ENCODE data around the gene FAM193B. TPM values are rescaled to one million over a fixed set of nuclear protein-coding genes. Genes with fewer than 3 reads are reported as not detected.

Gene FAM193B
- total and polyA plus RNA-seq, 10 donors, result 86.9 to 364 (median 134) TPM

DNA sequence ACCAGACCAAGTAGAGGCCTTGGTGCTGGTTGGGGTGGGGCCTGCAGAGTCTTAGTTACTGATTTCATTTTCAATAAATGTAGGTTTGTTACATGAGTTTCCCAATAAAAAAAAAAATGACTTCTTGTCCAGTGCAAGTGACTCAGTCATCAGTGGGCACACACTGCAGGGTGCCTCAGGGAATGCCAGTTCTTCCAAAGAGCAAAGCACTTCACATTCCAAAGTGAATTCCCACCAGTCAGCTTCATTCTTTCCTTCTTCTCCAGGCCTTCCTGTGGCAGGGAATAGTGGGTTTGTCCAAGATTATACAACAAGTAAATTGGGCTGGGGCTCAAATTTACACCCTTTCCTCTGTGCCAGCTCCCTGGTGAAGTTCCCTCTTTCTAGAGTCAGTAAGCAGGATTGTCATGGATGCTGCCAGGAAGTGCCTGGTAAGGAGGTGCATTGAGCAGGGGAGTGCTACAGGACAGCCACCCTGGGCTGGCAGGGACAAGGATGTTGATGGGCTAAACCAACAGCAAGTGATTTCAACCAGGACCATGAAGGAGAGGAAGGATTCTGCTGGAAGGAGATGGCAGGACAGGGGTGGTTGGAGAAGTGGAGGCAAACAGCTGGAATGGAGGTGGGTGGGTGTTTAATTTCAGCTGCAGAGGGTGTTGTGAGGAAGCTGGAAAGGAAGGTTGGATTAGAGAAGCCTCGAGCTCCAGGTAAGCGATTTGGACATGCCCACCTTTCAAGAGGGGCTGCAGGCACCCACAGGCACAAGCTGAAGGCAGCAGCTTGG, 41.8 kb upstream of the FAM193B start:
- DNase-seq, result no peak
- Histone ChIP-seq H3K4me1 (peaks cover 5 to 73% (median 47%) of the 10 kb centered on the region in 6 donors), H3K4me3 (no peak overlapping the region), H3K36me3 (peaks cover 0 to 41% (median 36%) of the 10 kb centered on the region in 6 donors), H3K27me3 (replicated peaks in 1 of 7) (no peaks in the 10 kb centered on the region), H3K27ac (no peak overlapping the region), H3K9me3 (no peaks in the 10 kb centered on the region)
- WGBS, 5 donors, result 96 to 100% (median 97%) methylated on average over 2 of the region's 2 CpGs
- intact Hi-C loops (cut with DNase I; ENCODE audit: low total_unique reads), result no loop called here
- TF ChIP-seq CTCF (IDR thresholded peaks at IDR 0.05 in 8 of 11, conservative IDR thresholded peaks at IDR 0.05 in 3 of 11), result no peak
- TF ChIP-seq POLR2A (IDR thresholded peaks at IDR 0.05), result no peak
- no peak for TF ChIP-seq POLR2AphosphoS5 (IDR thresholded peaks at IDR 0.05)

DNA sequence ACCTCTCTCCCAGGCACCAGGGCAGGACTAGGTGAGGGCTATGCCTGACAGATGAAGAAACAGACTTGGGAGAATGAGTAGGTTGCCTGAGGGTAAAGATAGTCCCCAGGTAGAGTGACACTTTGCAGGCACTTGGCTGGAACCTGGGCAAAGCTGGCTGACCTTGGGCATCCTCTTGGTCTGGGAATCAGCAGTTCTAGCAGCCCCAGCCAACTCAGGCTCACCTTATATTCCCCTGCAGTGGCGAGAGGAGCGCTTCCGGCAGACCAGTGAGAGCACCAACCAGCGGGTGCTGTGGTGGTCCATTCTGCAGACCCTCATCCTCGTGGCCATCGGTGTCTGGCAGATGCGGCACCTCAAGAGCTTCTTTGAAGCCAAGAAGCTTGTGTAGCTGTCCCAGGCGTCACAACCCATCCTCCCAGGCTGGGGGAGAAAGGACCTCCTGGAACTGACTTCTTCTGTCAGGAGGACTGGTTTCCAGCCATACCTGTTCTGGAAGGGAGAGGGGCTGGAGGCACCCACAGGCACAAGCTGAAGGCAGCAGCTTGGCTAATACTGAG, 40.7 kb upstream of the FAM193B start:
- intact Hi-C loops (cut with DNase I; ENCODE audit: low total_unique reads), result no loop called here
- TF ChIP-seq CTCF (IDR thresholded peaks at IDR 0.05 in 8 of 11, conservative IDR thresholded peaks at IDR 0.05 in 3 of 11) (no peak), POLR2AphosphoS5 (IDR thresholded peaks at IDR 0.05) (no peak), POLR2A (IDR thresholded peaks at IDR 0.05) (no peak)
- Histone ChIP-seq H3K4me1 (peaks cover 5 to 64% (median 38%) of the 10 kb centered on the region in 6 donors), H3K9me3 (no peaks in the 10 kb centered on the region), H3K36me3 (peaks cover 0 to 41% (median 36%) of the 10 kb centered on the region in 6 donors), H3K27ac (no peak overlapping the region), H3K27me3 (replicated peaks in 1 of 7) (peaks cover 0 to 7% (median 0%) of the 10 kb centered on the region in 7 donors), H3K4me3 (no peak overlapping the region)
- peak; percentile 42 for DNase-seq
- WGBS, 5 donors, result 90 to 100% (median 97%) methylated on average over 4 to 8 of the region's 8 CpGs

GRCh38 chr5:177594071-177594470, 39.7 kb upstream of the FAM193B start:
- WGBS, 5 donors, result 85 to 97% (median 94%) methylated on average over 8 of the region's 8 CpGs
- TF ChIP-seq POLR2A (IDR thresholded peaks at IDR 0.05), result no peak
- TF ChIP-seq CTCF (IDR thresholded peaks at IDR 0.05 in 8 of 11, conservative IDR thresholded peaks at IDR 0.05 in 3 of 11), result no peak
- no peak for TF ChIP-seq POLR2AphosphoS5 (IDR thresholded peaks at IDR 0.05)
- peak overlapping the region in 1 of 8 donors; percentile 88 for H3K4me3 ChIP-seq
- intact Hi-C loops (cut with DNase I; ENCODE audit: low total_unique reads), result no loop called here
- no peak overlapping the region for H3K27ac ChIP-seq
- no peaks in the 10 kb centered on the region for H3K9me3 ChIP-seq
- peaks cover 0 to 10% (median 0%) of the 10 kb centered on the region in 7 donors for H3K27me3 ChIP-seq (replicated peaks in 1 of 7)
- peak; percentile 16 for DNase-seq
- peaks cover 5 to 61% (median 34%) of the 10 kb centered on the region in 6 donors for H3K4me1 ChIP-seq
- H3K36me3 ChIP-seq, result peaks cover 0 to 41% (median 36%) of the 10 kb centered on the region in 6 donors

DNA sequence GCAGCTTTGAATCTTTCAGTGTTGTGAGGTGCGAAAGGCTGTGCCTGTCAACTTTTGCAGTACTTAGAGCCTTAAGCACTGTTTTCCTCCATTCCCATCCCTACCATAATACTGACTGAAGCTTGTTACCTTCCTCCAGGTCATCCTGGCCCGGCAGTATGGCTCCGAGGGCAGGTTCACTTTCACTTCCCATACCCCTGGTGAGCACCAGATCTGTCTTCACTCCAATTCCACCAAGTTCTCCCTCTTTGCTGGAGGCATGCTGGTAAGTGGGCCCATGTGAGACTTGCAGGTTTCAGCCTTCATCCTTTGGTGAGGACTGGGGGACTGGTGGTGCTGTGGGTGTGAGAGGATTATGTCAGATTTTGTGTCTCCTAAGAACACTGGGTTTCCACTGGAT, 39.1 kb upstream of the FAM193B start:
- Histone ChIP-seq H3K4me3 (peak overlapping the region in 4 of 8 donors; percentile 88 to 98 (median 93)), H3K27me3 (replicated peaks in 1 of 7) (peaks cover 0 to 10% (median 0%) of the 10 kb centered on the region in 7 donors), H3K4me1 (peaks cover 5 to 55% (median 29%) of the 10 kb centered on the region in 6 donors), H3K9me3 (no peaks in the 10 kb centered on the region), H3K27ac (no peak overlapping the region), H3K36me3 (peaks cover 0 to 41% (median 36%) of the 10 kb centered on the region in 6 donors)
- 76 to 91% (median 80%) methylated on average over 3 of the region's 3 CpGs for WGBS, 5 donors
- intact Hi-C loops (cut with DNase I; ENCODE audit: low total_unique reads), result no loop called here
- TF ChIP-seq POLR2A (IDR thresholded peaks at IDR 0.05), result no peak
- TF ChIP-seq POLR2AphosphoS5 (IDR thresholded peaks at IDR 0.05), result no peak
- TF ChIP-seq CTCF (IDR thresholded peaks at IDR 0.05 in 8 of 11, conservative IDR thresholded peaks at IDR 0.05 in 3 of 11), result no peak
- peak; percentile 19 for DNase-seq
